A673 (cell line): ENCODE measurements around the gene PNMA6E. TPM values are rescaled to one million over a fixed set of nuclear protein-coding genes. Genes with fewer than 3 reads are reported as not detected.

Source experiments
- BruUV-seq: library from RNA; stranded (reverse); fragments of 400-500 nt; replicated peaks from 2 replicates; lab custom pipeline; 2021; lab: Mats Ljungman, UMichigan
- CTCF ChIA-PET: fragments of 300-600 bp; sonication (Branson Sonifier 250); formaldehyde crosslinking; loops from one replicate; lab custom pipeline; 2022; ENCODE audit warnings: antibody characterized with exemption; lab: Charles Lee
- POLR2A ChIA-PET: fragments of 300-600 bp; sonication (Branson Sonifier 250); formaldehyde crosslinking; loops from one replicate; lab custom pipeline; 2022; ENCODE audit warnings: antibody characterized with exemption; ENCODE audit not compliant: low non-redundant PET; lab: Charles Lee
- DNase-seq: peaks from one replicate; pipeline ENCODE4 v3.0.0-alpha.2; 2015; ENCODE audit warnings: low spot score
- H3K27ac ChIP-seq: fragments of 200-600 bp; sonication (generic); 2 replicates; pipeline ENCODE4 v1.5.1; 2016; ENCODE audit warnings: mixed run types, low read depth, mild to moderate bottlenecking, mixed read lengths, antibody characterized with exemption, low read length; ENCODE audit not compliant: poor library complexity, severe bottlenecking
- H3K27me3 ChIP-seq: fragments of 200-600 bp; sonication (generic); replicated peaks from 2 replicates; pipeline ENCODE4 v1.6.1; 2017; ENCODE audit warnings: mixed run types, low read depth, mild to moderate bottlenecking, mixed read lengths, antibody characterized with exemption, low read length; ENCODE audit not compliant: insufficient read depth, poor library complexity
- H3K36me3 ChIP-seq: fragments of 200-600 bp; sonication (generic); 2 replicates; pipeline ENCODE4 v1.6.1; 2016; ENCODE audit warnings: mixed run types, mild to moderate bottlenecking, mixed read lengths, antibody characterized with exemption, low read length; ENCODE audit not compliant: insufficient read depth, poor library complexity, severe bottlenecking
- H3K4me1 ChIP-seq: fragments of 200-600 bp; sonication (generic); 2 replicates; pipeline ENCODE4 v1.6.1; 2017; ENCODE audit warnings: mixed run types, mild to moderate bottlenecking, mixed read lengths, antibody characterized with exemption, low read length; ENCODE audit not compliant: insufficient read depth, poor library complexity, severe bottlenecking
- H3K4me3 ChIP-seq: fragments of 200-600 bp; sonication (generic); 2 replicates; pipeline ENCODE4 v1.5.1; 2016; ENCODE audit warnings: low read depth, mixed run types, mild to moderate bottlenecking, mixed read lengths, low read length; ENCODE audit not compliant: poor library complexity, severe bottlenecking
- H3K9me3 ChIP-seq: fragments of 200-600 bp; sonication (generic); 2 replicates; pipeline ENCODE4 v1.6.1; 2016; ENCODE audit warnings: mixed run types, low read depth, mild to moderate bottlenecking, mixed read lengths, antibody characterized with exemption, low read length; ENCODE audit not compliant: poor library complexity, severe bottlenecking
- EZH2 ChIP-seq: fragments of 200-600 bp; sonication (generic); IDR thresholded peaks from 2 replicates; pipeline ENCODE4 v1.6.1; 2017; ENCODE audit warnings: borderline replicate concordance, low read depth, mild to moderate bottlenecking, mixed read lengths, antibody characterized with exemption, low read length; ENCODE audit not compliant: poor library complexity, severe bottlenecking
- intact Hi-C: fragments of 100-400 bp; cut with micrococcal nuclease; formaldehyde crosslinking; loops from one replicate; pipeline ENCODE4 v1.10.0; 2022; ENCODE audit not compliant: unreplicated experiment
- total RNA-seq: library from RNA; stranded (reverse); gene quantifications from 2 replicates; pipeline ENCODE4 v1.2.3, GENCODE V29; 2021
- TF ChIP-seq, protein P1 (sequence below): fragments of 300-800, 200-600 bp; sonication (generic); conservative IDR thresholded peaks from 2 replicates; pipeline ENCODE4 v1.5.1; 2017; ENCODE audit warnings: low read depth, mild to moderate bottlenecking, antibody characterized with exemption, low read length, moderate library complexity, mixed read lengths

The PNMA6E gene
- total RNA-seq, 1 experiment from 2014 or later, result not detected

DNA sequence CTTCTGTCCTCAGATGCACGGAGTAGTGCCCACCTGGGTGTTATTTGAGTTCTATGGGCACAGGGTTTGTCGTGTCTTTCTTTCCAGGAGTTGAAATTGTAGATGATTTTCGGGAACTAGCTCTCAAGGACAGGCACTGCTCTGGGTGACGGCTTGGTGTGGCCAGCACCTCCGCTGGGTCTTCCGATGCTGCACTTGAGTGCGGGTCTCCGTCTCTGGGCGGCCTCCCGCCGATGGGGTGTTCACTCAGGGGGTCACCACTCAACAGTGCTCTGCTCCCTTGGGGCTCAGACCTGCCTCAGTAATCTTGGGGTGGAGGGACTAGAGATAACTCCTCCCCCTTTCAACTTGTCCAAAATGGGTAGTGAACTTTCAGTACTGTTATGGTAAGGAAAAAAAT, 12.6 kb upstream of the PNMA6E start:
- CTCF ChIA-PET, result no interaction called here
- DNase-seq, result no peak
- H3K36me3 ChIP-seq, result no peaks in the 10 kb centered on the region
- BruUV-seq, result no TSS peak
- POLR2A ChIA-PET, result no interaction called here
- intact Hi-C loops, result no loop called here
- no peaks in the 10 kb centered on the region for H3K4me1 ChIP-seq
- H3K4me3 ChIP-seq, result no peak overlapping the region
- no peaks in the 10 kb centered on the region for H3K9me3 ChIP-seq
- TF ChIP-seq, protein P1, sequence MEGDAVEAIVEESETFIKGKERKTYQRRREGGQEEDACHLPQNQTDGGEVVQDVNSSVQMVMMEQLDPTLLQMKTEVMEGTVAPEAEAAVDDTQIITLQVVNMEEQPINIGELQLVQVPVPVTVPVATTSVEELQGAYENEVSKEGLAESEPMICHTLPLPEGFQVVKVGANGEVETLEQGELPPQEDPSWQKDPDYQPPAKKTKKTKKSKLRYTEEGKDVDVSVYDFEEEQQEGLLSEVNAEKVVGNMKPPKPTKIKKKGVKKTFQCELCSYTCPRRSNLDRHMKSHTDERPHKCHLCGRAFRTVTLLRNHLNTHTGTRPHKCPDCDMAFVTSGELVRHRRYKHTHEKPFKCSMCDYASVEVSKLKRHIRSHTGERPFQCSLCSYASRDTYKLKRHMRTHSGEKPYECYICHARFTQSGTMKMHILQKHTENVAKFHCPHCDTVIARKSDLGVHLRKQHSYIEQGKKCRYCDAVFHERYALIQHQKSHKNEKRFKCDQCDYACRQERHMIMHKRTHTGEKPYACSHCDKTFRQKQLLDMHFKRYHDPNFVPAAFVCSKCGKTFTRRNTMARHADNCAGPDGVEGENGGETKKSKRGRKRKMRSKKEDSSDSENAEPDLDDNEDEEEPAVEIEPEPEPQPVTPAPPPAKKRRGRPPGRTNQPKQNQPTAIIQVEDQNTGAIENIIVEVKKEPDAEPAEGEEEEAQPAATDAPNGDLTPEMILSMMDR, result no peak
- TF ChIP-seq EZH2, result no peak
- H3K27me3 ChIP-seq, result no peaks in the 10 kb centered on the region
- H3K27ac ChIP-seq, result no peak overlapping the region

DNA sequence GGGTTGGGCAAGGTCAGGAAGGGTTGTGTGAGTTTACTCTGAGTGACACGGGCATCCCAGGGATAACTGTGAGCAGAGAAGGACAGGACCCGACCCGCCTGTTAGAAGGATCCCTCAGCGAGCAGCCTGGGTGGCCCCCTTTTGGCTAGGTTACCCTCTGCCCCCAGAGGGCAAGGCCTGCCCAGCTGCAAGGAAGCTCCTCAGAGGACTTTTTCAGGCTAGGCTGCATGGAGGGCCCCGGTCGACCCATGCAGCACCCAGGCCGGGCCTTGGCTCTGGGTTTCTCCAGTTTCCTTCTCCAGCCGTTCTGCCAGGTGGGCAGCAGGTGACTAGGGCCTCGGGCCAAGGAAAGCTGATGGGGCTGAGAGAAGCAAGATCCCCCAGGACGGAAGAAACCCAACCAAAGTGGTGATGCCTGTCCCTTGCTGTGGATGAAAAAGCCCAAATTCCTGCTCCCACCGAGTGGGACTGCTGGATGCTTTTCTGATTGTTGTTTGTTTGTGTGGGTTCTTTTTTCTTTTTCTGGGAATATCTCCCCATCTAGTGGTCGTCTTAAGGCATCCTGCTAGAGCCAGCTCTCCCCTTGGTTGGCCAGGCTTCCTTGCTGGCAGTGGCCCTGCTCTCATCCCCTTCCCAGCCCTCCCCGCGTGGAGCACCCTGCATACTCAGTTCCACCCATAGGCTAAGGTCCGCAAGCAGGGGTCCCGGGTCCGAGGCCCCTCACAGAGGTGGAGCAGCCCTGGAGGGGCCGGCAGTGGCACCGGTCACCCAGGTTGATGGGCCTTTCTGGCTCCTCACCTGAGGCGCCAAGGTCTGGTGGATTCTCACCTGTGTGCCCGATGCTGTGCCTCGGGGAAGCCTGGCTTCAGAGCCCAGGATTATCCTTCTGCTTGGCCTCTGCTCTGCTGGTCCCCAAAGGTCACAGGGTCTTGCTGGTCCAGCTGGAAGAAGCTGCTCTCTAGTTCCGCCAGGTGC, 11.9 kb upstream of the PNMA6E start:
- intact Hi-C loops, result no loop called here
- H3K4me1 ChIP-seq, result no peaks in the 10 kb centered on the region
- POLR2A ChIA-PET, result no interaction called here
- no peaks in the 10 kb centered on the region for H3K9me3 ChIP-seq
- CTCF ChIA-PET, result no interaction called here
- DNase-seq, result peak; percentile 17
- H3K27ac ChIP-seq, result no peak overlapping the region
- H3K27me3 ChIP-seq, result no peaks in the 10 kb centered on the region
- H3K4me3 ChIP-seq, result no peak overlapping the region
- BruUV-seq, result no TSS peak
- TF ChIP-seq, protein P1, result peak; percentile 32; the same call in 1 of the 2 replicates
- TF ChIP-seq EZH2, result no peak
- H3K36me3 ChIP-seq, result no peaks in the 10 kb centered on the region

DNA sequence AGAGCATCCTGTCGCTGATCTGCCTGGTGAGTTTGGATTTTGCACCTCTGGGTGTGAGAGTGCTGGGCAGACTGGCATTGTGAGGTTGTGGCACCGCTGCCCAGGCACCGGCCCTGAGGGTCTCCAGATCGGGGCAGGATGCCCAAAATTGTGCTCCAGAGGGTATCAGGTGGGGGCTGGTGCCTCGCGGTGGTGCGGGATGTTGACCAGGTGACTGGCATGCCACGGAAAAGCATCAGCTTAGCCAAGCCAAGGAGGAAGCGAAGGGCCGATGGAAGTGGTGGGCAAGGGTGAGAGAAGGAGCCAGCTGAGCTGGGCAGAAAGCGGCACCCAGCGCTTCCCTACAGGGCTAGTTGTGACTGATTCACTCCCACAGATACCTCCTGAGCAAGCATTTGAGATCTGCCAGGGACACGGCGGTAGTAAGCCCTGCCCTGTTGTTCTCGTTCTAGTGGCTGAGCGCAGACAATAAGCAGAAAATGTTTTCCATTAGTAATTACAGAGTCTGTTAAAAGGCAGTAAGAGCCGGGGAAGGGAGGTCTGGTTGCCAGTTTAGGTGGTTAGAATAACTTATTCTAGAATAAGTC, 10.9 kb upstream of the PNMA6E start:
- no peaks in the 10 kb centered on the region for H3K27me3 ChIP-seq
- H3K4me3 ChIP-seq, result peak overlapping the region; percentile 42
- ChIA-PET POLR2A (no interaction called here), CTCF (no interaction called here)
- no peak for DNase-seq
- no peaks in the 10 kb centered on the region for H3K9me3 ChIP-seq
- no TSS peak for BruUV-seq
- H3K36me3 ChIP-seq, result no peaks in the 10 kb centered on the region
- no peaks in the 10 kb centered on the region for H3K4me1 ChIP-seq
- intact Hi-C loops, result no loop called here
- H3K27ac ChIP-seq, result no peak overlapping the region
- no peak for TF ChIP-seq EZH2
- TF ChIP-seq, protein P1, result no peak
